Peyer's patch (tissue), 4 donors: ENCODE results near the gene BAHCC1. TPM values are rescaled to one million over a fixed set of nuclear protein-coding genes. Genes with fewer than 3 reads are reported as not detected.

Source experiments
- DNase-seq, 3 donors: peaks; one replicate each; pipeline ENCODE4 v3.0.0-alpha.2; 2017 to 2019
- H3K27ac ChIP-seq, 4 donors: fragments of 200-600 bp; sonication (generic); one replicate each; pipeline ENCODE4 v1.5.1; 2016 to 2019
- H3K27me3 ChIP-seq, 2 donors: fragments of 200-600 bp; sonication (generic); one replicate each; pipeline ENCODE4 v1.5.1; 2019
- H3K36me3 ChIP-seq, 3 donors: fragments of 200-600 bp; sonication (generic); one replicate each; pipeline ENCODE4 v1.5.1; 2016 to 2019
- H3K4me1 ChIP-seq, 4 donors: fragments of 200-600 bp; sonication (generic); one replicate each; pipeline ENCODE4 v1.5.1; 2016 to 2019
- H3K4me3 ChIP-seq, 4 donors: fragments of 200-600 bp; sonication (generic); 1 replicate in 3 of 4; 2 replicates in 1 of 4; pipeline ENCODE4 v1.5.1; 2016 to 2019; ENCODE audit warnings: mild to moderate bottlenecking in 1 of 4
- H3K9me3 ChIP-seq, 4 donors: fragments of 200-600 bp; sonication (generic); one replicate each; pipeline ENCODE4 v1.5.1; 2016 to 2019; ENCODE audit warnings: mild to moderate bottlenecking in 1 of 4
- POLR2A ChIP-seq, 2 donors: fragments of 450-650 bp; IDR thresholded peaks; one replicate each; pipeline ENCODE4 v1.5.1; 2017; ENCODE audit warnings: antibody characterized with exemption in 2 of 2, mild to moderate bottlenecking in 2 of 2, moderate library complexity in 2 of 2
- total RNA-seq, 4 donors: library from RNA; depleted of rRNA; stranded (reverse); fragments of >200 nt; gene quantifications; one replicate each; pipeline ENCODE4 v1.1.0, GENCODE V29; 2016
- TF ChIP-seq, protein P1 (sequence below), 6 experiments: fragments of 450-650 bp in 4 of 6; fragments of 200-600 bp in 2 of 6; sonication (generic) in 1 of 6; IDR thresholded peaks; one replicate each; pipeline ENCODE4 v1.5.1; 2017 to 2019; ENCODE audit warnings: antibody characterized with exemption in 6 of 6, mild to moderate bottlenecking in 3 of 6, moderate library complexity in 1 of 6

Gene BAHCC1
- total RNA-seq, 4 donors from 2014 or later: 11.6 to 43.0 (median 23.9) TPM

GRCh38 chr17:81410852-81411251, 15.6 kb downstream of the BAHCC1 start:
- Histone ChIP-seq H3K27me3 (no peaks in the 10 kb centered on the region), H3K27ac (no peak overlapping the region), H3K9me3 (no peaks in the 10 kb centered on the region), H3K36me3 (no peaks in the 10 kb centered on the region), H3K4me3 (no peak overlapping the region), H3K4me1 (peaks cover 0 to 13% (median 4%) of the 10 kb centered on the region in 4 donors)
- no peak for DNase-seq
- TF ChIP-seq POLR2A (IDR thresholded peaks at IDR 0.05): no peak
- TF ChIP-seq, protein P1, sequence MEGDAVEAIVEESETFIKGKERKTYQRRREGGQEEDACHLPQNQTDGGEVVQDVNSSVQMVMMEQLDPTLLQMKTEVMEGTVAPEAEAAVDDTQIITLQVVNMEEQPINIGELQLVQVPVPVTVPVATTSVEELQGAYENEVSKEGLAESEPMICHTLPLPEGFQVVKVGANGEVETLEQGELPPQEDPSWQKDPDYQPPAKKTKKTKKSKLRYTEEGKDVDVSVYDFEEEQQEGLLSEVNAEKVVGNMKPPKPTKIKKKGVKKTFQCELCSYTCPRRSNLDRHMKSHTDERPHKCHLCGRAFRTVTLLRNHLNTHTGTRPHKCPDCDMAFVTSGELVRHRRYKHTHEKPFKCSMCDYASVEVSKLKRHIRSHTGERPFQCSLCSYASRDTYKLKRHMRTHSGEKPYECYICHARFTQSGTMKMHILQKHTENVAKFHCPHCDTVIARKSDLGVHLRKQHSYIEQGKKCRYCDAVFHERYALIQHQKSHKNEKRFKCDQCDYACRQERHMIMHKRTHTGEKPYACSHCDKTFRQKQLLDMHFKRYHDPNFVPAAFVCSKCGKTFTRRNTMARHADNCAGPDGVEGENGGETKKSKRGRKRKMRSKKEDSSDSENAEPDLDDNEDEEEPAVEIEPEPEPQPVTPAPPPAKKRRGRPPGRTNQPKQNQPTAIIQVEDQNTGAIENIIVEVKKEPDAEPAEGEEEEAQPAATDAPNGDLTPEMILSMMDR (IDR thresholded peaks at IDR 0.05): no peak

- Histone ChIP-seq H3K27ac (no peak overlapping the region), H3K27me3 (no peaks in the 10 kb centered on the region), H3K4me1 (peaks cover 0 to 11% (median 4%) of the 10 kb centered on the region in 4 donors), H3K9me3 (no peaks in the 10 kb centered on the region), H3K4me3 (no peak overlapping the region), H3K36me3 (no peaks in the 10 kb centered on the region)
- TF ChIP-seq, protein P1 (IDR thresholded peaks at IDR 0.05): no peak
- no peak for TF ChIP-seq POLR2A (IDR thresholded peaks at IDR 0.05)
- no peak for DNase-seq
Observed at GRCh38 chr17:81411305-81411704, 16.0 kb downstream of the BAHCC1 start.

GRCh38 chr17:81412490-81413093, 17.3 kb downstream of the BAHCC1 start:
- H3K27me3 ChIP-seq: no peaks in the 10 kb centered on the region
- peak in 1 of 3 donors; percentile 30 for DNase-seq
- no peak overlapping the region for H3K4me3 ChIP-seq
- H3K27ac ChIP-seq: peak overlapping the region in 1 of 4 donors; percentile 13
- H3K4me1 ChIP-seq: peaks cover 0 to 11% (median 4%) of the 10 kb centered on the region in 4 donors
- no peak for TF ChIP-seq POLR2A (IDR thresholded peaks at IDR 0.05)
- TF ChIP-seq, protein P1 (IDR thresholded peaks at IDR 0.05): no peak
- H3K36me3 ChIP-seq: no peaks in the 10 kb centered on the region
- H3K9me3 ChIP-seq: no peaks in the 10 kb centered on the region

GRCh38 chr17:81413497-81414135, 18.4 kb downstream of the BAHCC1 start:
- Histone ChIP-seq H3K4me1 (peaks cover 0 to 21% (median 4%) of the 10 kb centered on the region in 4 donors), H3K36me3 (no peaks in the 10 kb centered on the region), H3K9me3 (no peaks in the 10 kb centered on the region), H3K27me3 (no peaks in the 10 kb centered on the region), H3K4me3 (no peak overlapping the region), H3K27ac (no peak overlapping the region)
- no peak for DNase-seq
- no peak for TF ChIP-seq POLR2A (IDR thresholded peaks at IDR 0.05)

DNA sequence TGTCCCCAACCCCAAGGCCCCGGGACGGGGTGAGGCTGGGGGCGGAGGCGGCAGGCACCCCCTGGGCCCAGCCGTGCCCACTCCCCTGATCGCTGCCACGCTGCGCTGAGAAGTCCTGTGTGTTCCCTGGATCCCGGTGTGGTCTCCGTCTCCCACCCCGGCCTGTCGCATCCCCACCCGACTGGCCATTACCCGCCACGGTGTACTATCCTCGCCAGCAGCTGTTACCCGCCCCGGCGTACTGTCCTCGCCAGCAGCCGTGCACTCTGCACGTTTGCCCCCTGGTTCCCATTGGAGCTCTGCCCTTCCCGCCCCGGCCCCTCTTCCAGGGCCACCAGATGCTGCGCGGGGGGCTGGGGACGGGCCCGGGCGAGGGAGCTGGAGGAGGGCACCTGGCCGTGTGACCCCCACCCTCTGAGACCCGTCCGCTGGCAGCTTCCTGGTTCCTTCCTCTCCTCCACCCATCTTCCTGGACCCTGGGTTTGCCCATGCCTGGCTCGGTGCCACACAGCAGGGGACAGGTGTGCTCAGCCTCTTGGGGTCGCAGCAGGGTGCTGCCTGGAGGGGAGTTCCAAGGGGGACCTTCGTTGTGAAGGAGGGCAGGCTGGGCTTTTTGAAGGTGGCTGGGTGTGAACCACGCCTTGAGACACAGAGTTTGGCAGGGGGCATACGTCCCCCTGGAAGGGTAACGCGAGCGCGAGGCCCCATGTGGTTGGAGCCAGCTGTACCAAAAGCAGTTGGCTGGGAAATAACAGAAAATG, 19.7 kb downstream of the BAHCC1 start:
- TF ChIP-seq POLR2A (IDR thresholded peaks at IDR 0.05): no peak
- TF ChIP-seq, protein P1 (IDR thresholded peaks at IDR 0.05): no peak
- Histone ChIP-seq H3K36me3 (no peaks in the 10 kb centered on the region), H3K27ac (no peak overlapping the region), H3K9me3 (no peaks in the 10 kb centered on the region), H3K27me3 (no peaks in the 10 kb centered on the region), H3K4me1 (peaks cover 0 to 34% (median 4%) of the 10 kb centered on the region in 4 donors), H3K4me3 (no peak overlapping the region)
- no peak for DNase-seq

DNA sequence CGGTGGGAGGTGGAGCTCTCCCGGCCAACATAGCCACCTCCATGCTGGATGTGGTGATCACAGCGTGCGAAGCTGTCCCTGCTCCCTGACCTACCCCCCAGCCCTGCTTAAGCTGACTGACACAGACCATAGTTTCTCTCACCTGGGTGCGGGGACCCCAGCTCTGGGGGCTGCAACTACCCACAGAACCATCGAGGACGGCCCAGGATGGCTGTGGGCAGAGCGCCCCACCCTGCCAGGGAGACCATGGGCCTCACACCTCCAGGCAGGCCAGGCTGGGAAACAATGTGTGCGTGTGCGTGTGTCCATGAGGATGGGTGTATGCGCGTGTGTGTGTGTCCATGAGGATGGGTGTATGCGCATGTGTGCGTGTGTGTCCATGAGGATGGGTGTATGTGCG, 20.4 kb downstream of the BAHCC1 start:
- Histone ChIP-seq H3K27me3 (no peaks in the 10 kb centered on the region), H3K9me3 (no peaks in the 10 kb centered on the region), H3K4me1 (peaks cover 0 to 42% (median 4%) of the 10 kb centered on the region in 4 donors), H3K27ac (no peak overlapping the region), H3K36me3 (no peaks in the 10 kb centered on the region), H3K4me3 (no peak overlapping the region)
- DNase-seq: no peak
- TF ChIP-seq, protein P1 (IDR thresholded peaks at IDR 0.05): no peak
- no peak for TF ChIP-seq POLR2A (IDR thresholded peaks at IDR 0.05)
